Upper lobe of left lung (tissue), 6 donors: ENCODE data around the gene DPF3. TPM values are rescaled to one million over a fixed set of nuclear protein-coding genes. Genes with fewer than 3 reads are reported as not detected.

Source experiments
- ATAC-seq, 2 donors: fragments of 200-7000 bp; cut with Tn5 transposase; one replicate each; pipeline ENCODE4 v1.9.1; 2022; ENCODE audit warnings: mild to moderate bottlenecking in 2 of 2, moderate library complexity in 2 of 2; ENCODE audit not compliant: low FRiP score in 2 of 2
- DNase-seq, 2 donors: peaks; one replicate each; pipeline ENCODE4 v3.0.0-alpha.2; 2019 to 2020
- H3K27ac ChIP-seq, 4 donors: fragments of 200-600 bp; sonication (generic); one replicate each; pipeline ENCODE4 v1.5.1; 2016 to 2019
- H3K27me3 ChIP-seq, 4 donors: fragments of 200-600 bp; sonication (generic); one replicate each; pipeline ENCODE4 v1.5.1; 2017 to 2019
- H3K36me3 ChIP-seq, 4 donors: fragments of 200-600 bp; sonication (generic); one replicate each; pipeline ENCODE4 v1.5.1; 2016 to 2019
- H3K4me1 ChIP-seq, 4 donors: fragments of 200-600 bp; sonication (generic); one replicate each; pipeline ENCODE4 v1.5.1; 2018 to 2019
- H3K4me3 ChIP-seq, 4 donors: fragments of 200-600 bp; sonication (generic); one replicate each; pipeline ENCODE4 v1.5.1; 2017 to 2019; ENCODE audit warnings: mild to moderate bottlenecking in 2 of 4, moderate library complexity in 1 of 4
- H3K9me3 ChIP-seq, 4 donors: fragments of 200-600 bp; sonication (generic); one replicate each; pipeline ENCODE4 v1.5.1; 2018 to 2019
- EP300 ChIP-seq, 4 donors: sonication (generic); formaldehyde crosslinking; IDR thresholded peaks; one replicate each; pipeline ENCODE4 v1.5.1; 2017; ENCODE audit warnings: antibody characterized with exemption in 4 of 4, control low read depth in 2 of 4
- POLR2A ChIP-seq, 4 donors: fragments of 450-650 bp; IDR thresholded peaks; one replicate each; pipeline ENCODE4 v1.5.1; 2016 to 2017; ENCODE audit warnings: antibody characterized with exemption in 4 of 4, mild to moderate bottlenecking in 2 of 4
- POLR2AphosphoS5 ChIP-seq, 2 donors: sonication (generic); formaldehyde crosslinking; IDR thresholded peaks; one replicate each; pipeline ENCODE4 v1.5.1; 2017; ENCODE audit warnings: antibody characterized with exemption in 2 of 2
- WGBS, 2 donors: methylation state at CpG; one replicate each; pipeline ENCODE4 v1.1.5; 2017 to 2018; 5-methylcytosine and 5-hydroxymethylcytosine counted together
- total RNA-seq, 6 donors: library from RNA; depleted of rRNA in 4 of 6; stranded (reverse); fragments of >200 nt in 4 of 6; gene quantifications; one replicate each; pipeline versions ENCODE4 v1.1.0 to v1.2.1, GENCODE V29; 2016 to 2021
- TF ChIP-seq, protein P1 (sequence below), 6 experiments: fragments of 450-650 bp in 4 of 6; fragments of 200-600 bp in 2 of 6; sonication (generic) in 2 of 6; IDR thresholded peaks; one replicate each; pipeline ENCODE4 v1.5.1; 2016 to 2019; ENCODE audit warnings: antibody characterized with exemption in 6 of 6
- donor health status: DM: no; HTN: no; CAD: no; lungs with moderate emphysema.
- donor health status: DM: no; HTN: yes; CAD: no; lungs with severe emphysema.

The DPF3 gene
- total RNA-seq, 6 donors from 2014 or later = 0.30 to 1.3 (median 1.0) TPM

- Histone ChIP-seq H3K4me3 (no peak overlapping the region), H3K27me3 (no peaks in the 10 kb centered on the region), H3K9me3 (no peaks in the 10 kb centered on the region), H3K36me3 (no peaks in the 10 kb centered on the region), H3K27ac (no peak overlapping the region), H3K4me1 (no peaks in the 10 kb centered on the region)
- no peak for TF ChIP-seq POLR2A (IDR thresholded peaks at IDR 0.05)
- TF ChIP-seq POLR2AphosphoS5 (IDR thresholded peaks at IDR 0.05) = no peak
- no peak for TF ChIP-seq EP300 (IDR thresholded peaks at IDR 0.05)
- TF ChIP-seq, protein P1, sequence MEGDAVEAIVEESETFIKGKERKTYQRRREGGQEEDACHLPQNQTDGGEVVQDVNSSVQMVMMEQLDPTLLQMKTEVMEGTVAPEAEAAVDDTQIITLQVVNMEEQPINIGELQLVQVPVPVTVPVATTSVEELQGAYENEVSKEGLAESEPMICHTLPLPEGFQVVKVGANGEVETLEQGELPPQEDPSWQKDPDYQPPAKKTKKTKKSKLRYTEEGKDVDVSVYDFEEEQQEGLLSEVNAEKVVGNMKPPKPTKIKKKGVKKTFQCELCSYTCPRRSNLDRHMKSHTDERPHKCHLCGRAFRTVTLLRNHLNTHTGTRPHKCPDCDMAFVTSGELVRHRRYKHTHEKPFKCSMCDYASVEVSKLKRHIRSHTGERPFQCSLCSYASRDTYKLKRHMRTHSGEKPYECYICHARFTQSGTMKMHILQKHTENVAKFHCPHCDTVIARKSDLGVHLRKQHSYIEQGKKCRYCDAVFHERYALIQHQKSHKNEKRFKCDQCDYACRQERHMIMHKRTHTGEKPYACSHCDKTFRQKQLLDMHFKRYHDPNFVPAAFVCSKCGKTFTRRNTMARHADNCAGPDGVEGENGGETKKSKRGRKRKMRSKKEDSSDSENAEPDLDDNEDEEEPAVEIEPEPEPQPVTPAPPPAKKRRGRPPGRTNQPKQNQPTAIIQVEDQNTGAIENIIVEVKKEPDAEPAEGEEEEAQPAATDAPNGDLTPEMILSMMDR (IDR thresholded peaks at IDR 0.05) = no peak
- 49 to 56% methylated on average over 6 of the region's 6 CpGs for WGBS, 2 donors
- no peak for DNase-seq
- ATAC-seq = no peak
Measured at GRCh38 chr14:72788255-72788654, 105.6 kb downstream of the DPF3 start.

DNA sequence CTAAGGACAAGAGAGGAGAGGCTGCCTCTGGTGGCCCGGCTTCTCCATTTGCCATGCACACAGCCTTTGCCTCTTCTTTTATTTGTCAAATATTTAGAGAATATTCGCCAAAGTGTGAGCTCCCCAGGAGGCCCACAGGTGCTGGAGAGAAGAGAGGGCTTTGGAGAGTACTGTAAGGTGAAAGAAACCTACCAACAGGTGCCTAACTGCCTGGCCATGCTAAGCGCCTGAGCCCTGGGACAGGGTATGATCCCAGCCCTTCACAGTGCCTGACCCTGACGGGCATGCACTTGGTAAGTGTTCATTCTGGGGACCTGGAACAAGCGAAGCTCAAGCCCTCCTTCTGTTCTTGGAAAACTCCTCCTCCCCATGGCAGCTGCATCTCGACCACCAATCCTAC lies 106.1 kb downstream of the DPF3 start:
- no peak for ATAC-seq
- DNase-seq = no peak
- no peaks in the 10 kb centered on the region for H3K9me3 ChIP-seq
- no peaks in the 10 kb centered on the region for H3K36me3 ChIP-seq
- H3K27me3 ChIP-seq = no peaks in the 10 kb centered on the region
- no peak for TF ChIP-seq EP300 (IDR thresholded peaks at IDR 0.05)
- no peak for TF ChIP-seq POLR2AphosphoS5 (IDR thresholded peaks at IDR 0.05)
- TF ChIP-seq, protein P1 (IDR thresholded peaks at IDR 0.05) = no peak
- no peak for TF ChIP-seq POLR2A (IDR thresholded peaks at IDR 0.05)
- WGBS, 2 donors = 85 to 91% methylated on average over 6 of the region's 6 CpGs
- no peaks in the 10 kb centered on the region for H3K4me1 ChIP-seq
- H3K27ac ChIP-seq = no peak overlapping the region
- H3K4me3 ChIP-seq = no peak overlapping the region

DNA sequence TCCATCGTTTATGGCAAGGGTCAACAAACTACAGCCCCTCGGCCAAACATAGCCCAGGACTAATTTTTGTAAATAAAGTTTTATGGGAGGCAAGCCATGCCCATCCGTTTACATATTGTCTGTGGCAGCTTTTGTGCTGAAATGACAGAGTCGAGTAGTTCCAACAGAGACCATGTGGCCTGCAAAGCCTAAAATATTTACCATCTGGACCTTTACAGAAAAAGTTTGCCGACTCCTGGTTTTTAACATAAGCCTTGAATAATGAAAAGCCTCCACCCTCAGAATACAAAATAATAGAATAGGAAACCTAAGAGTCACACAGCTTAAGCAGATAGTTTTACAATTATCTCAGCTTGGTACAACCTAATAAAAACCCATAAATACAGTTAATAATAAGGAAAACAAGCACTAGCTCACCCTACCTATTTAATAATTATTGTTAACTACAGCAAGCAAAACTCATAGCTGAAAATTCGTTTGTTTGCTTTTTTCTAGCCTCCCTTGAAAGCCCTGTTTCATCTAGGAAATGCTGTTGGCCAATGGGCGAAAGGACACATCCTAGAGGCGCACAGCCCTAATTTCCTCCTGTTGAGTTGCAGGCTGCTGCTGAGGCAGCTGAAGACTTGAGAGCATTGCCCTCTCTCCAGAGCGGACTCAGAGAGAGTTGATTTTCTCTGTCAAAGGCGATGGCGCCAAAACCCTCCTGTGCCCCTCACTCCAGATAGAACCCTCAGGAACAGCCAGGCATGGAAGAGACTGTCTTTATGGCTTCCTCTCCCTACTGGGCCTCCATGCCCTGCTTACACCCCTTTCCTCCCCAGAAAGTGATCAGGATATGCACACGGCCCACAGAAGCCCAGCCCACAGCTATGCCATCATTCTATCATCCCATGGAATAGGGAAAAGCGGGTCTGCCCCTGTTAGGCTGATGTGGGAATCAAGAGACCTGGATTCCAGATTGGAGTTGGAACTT lies 107.2 kb downstream of the DPF3 start:
- Histone ChIP-seq H3K4me3 (no peak overlapping the region), H3K9me3 (no peaks in the 10 kb centered on the region), H3K4me1 (no peaks in the 10 kb centered on the region), H3K27ac (no peak overlapping the region), H3K36me3 (no peaks in the 10 kb centered on the region), H3K27me3 (no peaks in the 10 kb centered on the region)
- 81% methylated on average over 12 to 13 of the region's 13 CpGs for WGBS, 2 donors
- TF ChIP-seq POLR2AphosphoS5 (IDR thresholded peaks at IDR 0.05) = no peak
- no peak for TF ChIP-seq POLR2A (IDR thresholded peaks at IDR 0.05)
- no peak for TF ChIP-seq EP300 (IDR thresholded peaks at IDR 0.05)
- TF ChIP-seq, protein P1 (IDR thresholded peaks at IDR 0.05) = no peak
- no peak for ATAC-seq
- DNase-seq = no peak

DNA sequence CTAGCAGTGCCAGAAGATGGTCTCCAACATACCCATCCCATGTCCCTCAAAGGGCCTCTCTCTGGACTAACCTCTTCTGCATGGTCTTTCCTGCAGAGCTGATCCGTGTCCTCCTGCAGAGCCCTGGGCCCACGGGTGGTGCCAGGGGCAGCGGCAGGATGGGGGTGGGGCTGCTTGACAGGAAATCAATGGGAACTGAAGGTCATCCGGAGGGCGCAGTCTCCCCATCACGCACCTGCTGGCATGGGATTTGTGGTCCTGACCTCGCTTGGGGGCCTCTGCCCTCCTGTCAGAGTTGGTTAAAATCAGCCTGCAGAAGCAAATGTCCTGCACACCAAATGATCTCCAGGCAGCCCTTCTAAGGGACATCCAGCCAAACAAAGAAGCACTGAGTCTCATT lies 110.2 kb downstream of the DPF3 start:
- peak in 1 of 2 donors; percentile 30 for DNase-seq
- no peaks in the 10 kb centered on the region for H3K4me1 ChIP-seq
- no peaks in the 10 kb centered on the region for H3K36me3 ChIP-seq
- no peak for ATAC-seq
- WGBS, 2 donors = 73% methylated on average over 7 of the region's 7 CpGs; no CpG with 5 or more reads in 1 of the 2 donors
- no peaks in the 10 kb centered on the region for H3K9me3 ChIP-seq
- no peak overlapping the region for H3K27ac ChIP-seq
- TF ChIP-seq EP300 (IDR thresholded peaks at IDR 0.05) (no peak), POLR2A (IDR thresholded peaks at IDR 0.05) (no peak), POLR2AphosphoS5 (IDR thresholded peaks at IDR 0.05) (no peak)
- TF ChIP-seq, protein P1 (IDR thresholded peaks at IDR 0.05) = no peak
- no peak overlapping the region for H3K4me3 ChIP-seq
- no peaks in the 10 kb centered on the region for H3K27me3 ChIP-seq
